Measurements from ENCODE around the gene PROSER3. TPM values are rescaled to one million over a fixed set of nuclear protein-coding genes. Genes with fewer than 3 reads are reported as not detected.

PROSER3 gene
- total and polyA plus RNA-seq, 2 of the 13 experiments (the other 11 are each of a cell fraction or from before 2014, with no cell fraction given), result 5.1 to 5.7 TPM

DNA sequence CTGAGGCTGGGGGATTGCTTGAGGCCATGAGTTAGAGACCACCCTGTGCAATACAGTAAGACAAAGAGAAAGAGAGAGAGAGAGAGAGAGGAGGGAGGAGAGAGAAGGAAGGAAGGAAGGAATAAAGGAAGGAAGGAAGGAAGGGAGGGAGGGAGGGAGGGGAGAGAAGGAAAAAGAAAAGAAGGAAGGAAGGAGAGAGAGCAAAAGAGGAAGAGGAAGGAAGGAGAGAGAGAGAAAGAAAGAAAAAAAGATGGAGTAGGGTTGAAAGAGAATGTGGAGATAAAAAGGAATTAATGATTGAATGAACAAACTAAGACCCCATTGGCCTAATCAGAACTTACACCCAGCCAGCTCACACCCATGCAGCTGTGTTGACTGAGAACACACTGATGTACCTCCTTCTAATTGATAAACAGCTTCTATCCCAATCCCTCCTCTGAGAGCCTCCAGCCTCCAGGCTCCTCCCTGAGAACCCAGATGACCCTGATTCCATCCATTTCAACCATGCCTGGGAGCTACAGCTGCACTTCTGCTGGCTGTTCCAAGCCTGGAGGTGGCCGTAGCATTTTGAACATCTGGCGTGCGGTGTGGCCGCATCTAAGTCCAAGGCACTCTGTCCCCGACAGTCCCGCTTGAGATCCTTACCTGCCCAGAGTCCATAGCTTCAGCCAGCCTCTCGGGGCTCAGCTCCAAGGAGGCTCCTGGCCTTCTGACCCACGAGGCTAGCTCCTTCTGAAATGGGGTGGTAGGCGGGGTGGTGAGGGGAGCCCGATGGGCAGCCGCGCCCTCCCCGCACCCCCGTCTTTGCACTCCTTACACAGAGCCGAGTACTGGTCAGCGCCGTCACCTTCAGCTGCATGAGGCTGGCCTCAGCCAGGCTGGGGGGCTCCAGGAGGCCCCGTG lies 53.6 kb downstream of the PROSER3 start (continued):
- TF ChIP-seq HMGA1 (CRISPR knock-in tag; conservative IDR thresholded peaks at IDR 0.05), result no peak
- 0 out of 2 replicates have a peak, but pooled peaks have one; percentile 7 for TF ChIP-seq DMAP1 (CRISPR knock-in tag; IDR thresholded peaks at IDR 0.05)
- peak; percentile 53 for TF ChIP-seq SRSF1 (optimal IDR thresholded peaks at IDR 0.05; ENCODE audit: low read depth, low read length)
- TF ChIP-seq KDM5B (CRISPR knock-in tag; IDR thresholded peaks at IDR 0.05; ENCODE audit: borderline replicate concordance), result 0 out of 2 replicates have a peak, but pooled peaks have one; percentile 13
- TF ChIP-seq NBN (conservative IDR thresholded peaks at IDR 0.05), result no peak
- TF ChIP-seq, protein P1, sequence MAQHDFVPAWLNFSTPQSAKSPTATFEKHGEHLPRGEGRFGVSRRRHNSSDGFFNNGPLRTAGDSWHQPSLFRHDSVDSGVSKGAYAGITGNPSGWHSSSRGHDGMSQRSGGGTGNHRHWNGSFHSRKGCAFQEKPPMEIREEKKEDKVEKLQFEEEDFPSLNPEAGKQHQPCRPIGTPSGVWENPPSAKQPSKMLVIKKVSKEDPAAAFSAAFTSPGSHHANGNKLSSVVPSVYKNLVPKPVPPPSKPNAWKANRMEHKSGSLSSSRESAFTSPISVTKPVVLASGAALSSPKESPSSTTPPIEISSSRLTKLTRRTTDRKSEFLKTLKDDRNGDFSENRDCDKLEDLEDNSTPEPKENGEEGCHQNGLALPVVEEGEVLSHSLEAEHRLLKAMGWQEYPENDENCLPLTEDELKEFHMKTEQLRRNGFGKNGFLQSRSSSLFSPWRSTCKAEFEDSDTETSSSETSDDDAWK (CRISPR knock-in tag; IDR thresholded peaks at IDR 0.05), result no peak
- TF ChIP-seq ZNF460 (CRISPR knock-in tag; IDR thresholded peaks at IDR 0.05; ENCODE audit: borderline replicate concordance), result no peak
- peak; percentile 24; the same call in 1 of the 2 replicates for TF ChIP-seq ZNF274 (CRISPR knock-in tag; IDR thresholded peaks at IDR 0.05)
- TF ChIP-seq ZFY (CRISPR knock-in tag; IDR thresholded peaks at IDR 0.05), result no peak
- no peak for TF ChIP-seq NR2F1 (CRISPR knock-in tag; IDR thresholded peaks at IDR 0.05)
- TF ChIP-seq POLR2A (IDR thresholded peaks at IDR 0.05; ENCODE audit: insufficient read depth in 1 of 2, low read depth in 2 of 2, low read length in 2 of 2), result peak in 1 of 2 experiments; percentile 39; a peak in 1 of 4 replicates
- no peak for TF ChIP-seq TOE1 (CRISPR knock-in tag; IDR thresholded peaks at IDR 0.05)
- no peak for TF ChIP-seq TEAD3 (CRISPR knock-in tag; optimal IDR thresholded peaks at IDR 0.05; ENCODE audit: borderline replicate concordance)
- no peak for TF ChIP-seq SSRP1 (CRISPR knock-in tag; IDR thresholded peaks at IDR 0.05)
- TF ChIP-seq, protein P2, sequence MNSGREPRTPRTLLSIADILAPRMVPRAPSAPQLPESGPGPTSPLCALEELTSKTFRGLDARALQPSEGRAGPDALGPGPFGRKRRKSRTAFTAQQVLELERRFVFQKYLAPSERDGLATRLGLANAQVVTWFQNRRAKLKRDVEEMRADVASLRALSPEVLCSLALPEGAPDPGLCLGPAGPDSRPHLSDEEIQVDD (CRISPR knock-in tag; IDR thresholded peaks at IDR 0.05; ENCODE audit: borderline replicate concordance), result no peak
- 0 out of 2 replicates have a peak, but pooled peaks have one; percentile 25 for TF ChIP-seq POLR2G (IDR thresholded peaks at IDR 0.05; ENCODE audit: low read depth, low read length)
- TF ChIP-seq HNRNPLL (IDR thresholded peaks at IDR 0.05; ENCODE audit: low read depth, low read length, poor library complexity, severe bottlenecking), result no peak
- TF ChIP-seq ZBTB7A (CRISPR knock-in tag; IDR thresholded peaks at IDR 0.05), result no peak
- no peak for TF ChIP-seq ZSCAN22 (CRISPR knock-in tag; IDR thresholded peaks at IDR 0.05)
- TF ChIP-seq ZNF431 (CRISPR knock-in tag; IDR thresholded peaks at IDR 0.05; ENCODE audit: borderline replicate concordance, low read depth), result no peak
- no peak for TF ChIP-seq NCOA2 (CRISPR knock-in tag; IDR thresholded peaks at IDR 0.05)
- TF ChIP-seq NCOR1 (IDR thresholded peaks at IDR 0.05; ENCODE audit: borderline replicate concordance, low read length), result no peak
- TF ChIP-seq KLF12 (CRISPR knock-in tag; IDR thresholded peaks at IDR 0.05; ENCODE audit: borderline replicate concordance), result 0 out of 2 replicates have a peak, but pooled peaks have one; percentile 35
- TF ChIP-seq ZNF350 (CRISPR knock-in tag; IDR thresholded peaks at IDR 0.05; ENCODE audit: borderline replicate concordance, low read depth), result 0 out of 2 replicates have a peak, but pooled peaks have one; percentile 20
- 0 out of 2 replicates have a peak, but pooled peaks have one; percentile 24 for TF ChIP-seq CCDC6 (CRISPR knock-in tag; IDR thresholded peaks at IDR 0.05)
- no peak for TF ChIP-seq KAT7 (CRISPR knock-in tag; IDR thresholded peaks at IDR 0.05; ENCODE audit: borderline replicate concordance)
- TF ChIP-seq ZNF235 (CRISPR knock-in tag; IDR thresholded peaks at IDR 0.05; ENCODE audit: borderline replicate concordance), result 0 out of 2 replicates have a peak, but pooled peaks have one; percentile 4
- no peak for TF ChIP-seq CREB1 (IDR thresholded peaks at IDR 0.05)
- TF ChIP-seq CREB1 (CRISPR knock-in tag; IDR thresholded peaks at IDR 0.05), result no peak
- TF ChIP-seq SMAD1 (CRISPR knock-in tag; IDR thresholded peaks at IDR 0.05; ENCODE audit: borderline replicate concordance, low read depth), result 0 out of 2 replicates have a peak, but pooled peaks have one; percentile 21
- 0 out of 2 replicates have a peak, but pooled peaks have one; percentile 73 for TF ChIP-seq ZBTB42 (CRISPR knock-in tag; IDR thresholded peaks at IDR 0.05)

Measured in HepG2 (cell line).